ENCODE results near the gene PRM3.

Gene PRM3

GRCh38 chr16:11272921-11273720 lies at the start of gene PRM3:
Gene PRM3 (minus strand): TSS chr16:11273629. CDS start chr16:11273595, 34 bp downstream.
- DNase-seq, result no peak

DNA sequence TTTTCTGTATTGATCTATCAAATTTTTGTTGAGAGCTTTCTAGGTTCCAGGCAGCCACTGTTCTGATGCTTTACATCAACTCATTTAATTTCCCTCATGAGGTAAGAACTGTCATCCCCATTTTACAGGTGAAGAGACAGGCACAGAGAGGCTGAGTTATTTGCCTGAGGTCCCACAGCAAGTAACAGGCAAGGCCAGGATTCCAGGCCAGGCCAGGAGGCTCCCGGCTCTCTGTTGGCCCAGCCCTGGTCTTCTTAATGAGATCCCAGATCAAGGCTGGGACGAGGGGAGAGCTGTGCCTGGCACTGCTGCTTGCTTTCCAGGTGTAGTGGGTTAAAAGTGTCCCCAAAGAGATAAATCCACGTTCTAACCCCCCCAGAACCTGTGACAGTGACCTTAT lies 49.4 kb upstream of the PRM3 start:
- no peak for DNase-seq

GRCh38 chr16:11321662-11322061 lies 48.2 kb upstream of the PRM3 start:
- DNase-seq, result no peak

- no peak for DNase-seq
Measured at GRCh38 chr16:11320170-11320569, 46.7 kb upstream of the PRM3 start.

DNA sequence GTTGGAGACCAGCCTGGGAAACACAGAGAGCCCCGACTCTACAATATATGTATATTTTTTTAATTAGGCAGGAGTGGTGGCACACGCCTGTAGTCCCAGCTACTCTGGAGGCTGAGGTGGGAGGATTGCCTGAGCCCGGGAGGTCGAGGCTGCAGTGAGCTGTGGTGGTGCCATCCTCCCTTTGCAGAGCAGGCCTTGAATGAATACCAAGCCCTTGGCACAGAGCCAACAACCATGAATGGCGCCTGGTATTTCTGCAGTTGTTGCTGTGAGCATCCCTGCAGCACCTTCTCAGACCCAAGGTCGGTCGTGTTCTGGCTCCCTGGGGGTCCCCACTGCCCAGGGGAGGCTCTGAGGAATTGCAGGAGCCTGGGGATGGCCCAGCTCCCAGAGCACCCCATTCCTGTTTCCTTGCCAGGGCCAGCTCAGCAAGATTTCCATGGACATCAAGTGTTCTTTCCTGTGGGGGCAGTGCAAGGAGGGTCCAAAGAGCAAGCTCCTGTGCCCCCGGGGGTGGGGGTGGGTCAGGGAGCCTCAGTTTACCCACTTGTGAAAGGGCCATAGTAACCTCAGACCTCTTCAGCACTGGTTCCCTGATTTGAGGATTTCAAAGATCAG lies 46.2 kb upstream of the PRM3 start:
- DNase-seq, result no peak

- no peak for DNase-seq
Measured at GRCh38 chr16:11318817-11319216, 45.4 kb upstream of the PRM3 start.

DNA sequence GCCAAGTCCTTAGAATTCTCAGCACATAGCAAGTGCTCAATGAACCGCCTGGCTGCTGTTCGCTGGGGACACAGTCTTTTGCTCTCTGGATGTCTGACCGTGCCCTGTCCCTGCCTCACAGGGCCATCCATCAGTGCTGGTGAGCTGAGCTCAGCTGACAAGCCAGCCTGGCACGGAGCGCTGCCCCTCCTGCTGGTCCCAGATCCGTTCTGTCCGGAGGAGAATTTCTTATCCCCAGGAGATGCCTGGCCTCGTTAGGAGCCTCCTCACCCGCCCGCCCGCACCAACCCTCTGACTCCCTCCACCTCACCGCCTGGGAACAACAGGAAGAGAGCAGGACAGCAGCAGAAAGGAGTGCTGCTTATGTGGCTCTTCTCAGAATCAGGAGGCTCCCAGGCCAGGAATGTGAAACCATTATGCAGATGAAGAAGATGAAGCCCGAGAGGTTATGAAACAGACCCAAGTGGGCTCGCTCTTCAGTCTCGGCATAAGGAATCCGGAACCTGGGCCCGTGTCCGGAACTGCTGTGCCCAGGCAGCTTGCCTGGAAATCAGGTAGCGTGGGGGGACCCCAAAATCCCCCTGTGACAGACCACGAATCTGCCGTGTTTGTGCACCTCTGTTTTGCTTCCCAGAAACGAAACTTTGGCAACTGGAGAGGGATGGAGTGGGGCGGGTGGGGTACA lies 43.0 kb upstream of the PRM3 start:
- no peak for DNase-seq

DNA sequence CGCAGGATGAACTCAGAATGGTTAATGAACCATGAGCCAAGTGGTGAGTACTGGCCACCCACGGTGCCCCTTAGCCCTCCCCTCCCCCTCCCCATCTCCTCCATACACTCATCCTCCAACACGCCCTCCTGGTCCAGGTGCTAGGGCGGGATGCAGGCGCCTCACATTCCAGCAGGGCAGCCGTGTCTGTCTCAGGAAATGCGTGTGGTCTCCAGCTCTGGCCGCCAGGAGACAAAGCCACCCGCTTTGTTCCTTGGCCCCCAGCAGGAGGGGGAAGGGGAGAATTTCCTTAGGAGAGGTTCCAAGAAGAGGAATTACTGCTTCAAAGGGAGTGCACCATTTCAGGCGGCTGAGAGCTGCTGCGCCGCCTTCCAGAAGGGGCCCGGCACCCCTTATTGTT lies 42.1 kb upstream of the PRM3 start:
- DNase-seq, result no peak

- DNase-seq, result no peak
Measured at GRCh38 chr16:11314309-11314894, 41.0 kb upstream of the PRM3 start.

DNA sequence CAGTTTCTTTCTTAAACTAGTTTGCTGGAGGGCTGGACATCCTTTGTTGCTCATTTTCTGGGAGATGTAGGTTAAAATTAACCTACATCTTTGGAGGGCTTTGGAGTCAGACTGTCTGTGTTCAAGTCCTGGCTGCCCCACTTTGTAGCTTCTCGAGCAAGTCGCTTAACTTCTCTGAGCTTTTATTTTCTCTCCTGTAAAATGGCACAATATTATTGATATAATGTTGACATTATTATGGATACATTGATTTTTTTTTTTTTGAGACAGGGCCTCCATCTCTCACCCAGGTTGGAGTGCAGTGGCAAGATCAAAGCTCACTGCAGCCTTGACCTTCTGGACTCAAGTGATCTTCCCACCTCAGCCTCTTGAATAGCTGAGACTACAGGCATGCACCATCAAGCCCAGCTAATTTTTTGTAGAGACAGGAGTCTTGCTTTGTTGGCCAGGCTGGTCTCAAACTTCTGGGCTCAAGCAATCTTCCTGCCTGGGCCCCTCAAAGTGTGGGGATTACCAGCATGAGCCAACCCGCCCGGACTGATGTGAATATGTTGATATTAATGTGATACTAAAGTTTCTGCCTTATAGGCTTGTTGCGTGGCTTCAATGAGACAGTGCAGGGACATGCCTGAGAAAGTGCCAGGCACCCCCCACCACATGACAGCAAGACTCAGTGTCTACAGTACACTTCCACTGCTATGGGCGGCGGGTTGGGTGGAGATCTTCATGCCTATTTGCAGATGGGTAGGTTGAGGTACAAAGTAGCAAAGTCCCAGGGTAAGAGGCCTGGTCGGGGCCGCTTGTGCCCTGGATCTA lies 40.3 kb upstream of the PRM3 start:
- DNase-seq, result no peak

DNA sequence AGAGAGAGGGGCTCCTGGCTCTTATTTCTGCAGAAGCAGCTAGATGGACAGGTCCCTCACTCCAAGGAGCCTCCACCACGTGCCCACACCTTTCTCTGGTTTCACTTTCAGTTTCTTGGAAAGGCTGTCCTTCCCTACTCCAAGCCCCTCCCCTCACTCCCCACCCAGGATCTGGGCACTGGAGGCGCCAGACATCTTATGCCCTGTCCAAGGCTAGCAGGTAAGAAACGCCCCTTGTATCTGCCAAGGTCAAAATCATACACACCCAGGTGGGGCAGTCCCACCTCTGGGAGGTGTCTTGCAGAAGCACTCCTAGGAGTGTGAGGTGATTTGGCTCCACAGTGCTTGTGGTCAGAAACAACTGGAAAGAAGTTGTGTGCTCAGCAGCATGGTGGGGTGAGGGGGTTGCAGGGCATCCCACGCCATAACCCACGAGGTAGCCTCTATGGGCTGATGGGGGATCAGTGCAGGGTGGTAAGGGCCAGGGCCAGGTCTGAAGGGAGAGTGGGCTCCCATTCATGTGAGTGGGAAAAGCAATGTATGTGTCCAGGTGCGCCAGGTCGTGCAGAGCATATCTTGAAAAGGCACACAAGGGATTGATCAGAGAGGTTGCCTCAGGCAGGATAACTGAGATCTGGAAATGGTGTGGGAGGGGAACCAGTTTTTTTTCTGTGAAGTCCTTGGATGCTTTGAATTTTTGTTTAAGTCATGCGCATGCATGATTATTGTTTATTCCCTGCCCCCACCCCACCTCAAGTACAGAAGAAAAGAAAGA lies 39.5 kb upstream of the PRM3 start:
- no peak for DNase-seq

DNA sequence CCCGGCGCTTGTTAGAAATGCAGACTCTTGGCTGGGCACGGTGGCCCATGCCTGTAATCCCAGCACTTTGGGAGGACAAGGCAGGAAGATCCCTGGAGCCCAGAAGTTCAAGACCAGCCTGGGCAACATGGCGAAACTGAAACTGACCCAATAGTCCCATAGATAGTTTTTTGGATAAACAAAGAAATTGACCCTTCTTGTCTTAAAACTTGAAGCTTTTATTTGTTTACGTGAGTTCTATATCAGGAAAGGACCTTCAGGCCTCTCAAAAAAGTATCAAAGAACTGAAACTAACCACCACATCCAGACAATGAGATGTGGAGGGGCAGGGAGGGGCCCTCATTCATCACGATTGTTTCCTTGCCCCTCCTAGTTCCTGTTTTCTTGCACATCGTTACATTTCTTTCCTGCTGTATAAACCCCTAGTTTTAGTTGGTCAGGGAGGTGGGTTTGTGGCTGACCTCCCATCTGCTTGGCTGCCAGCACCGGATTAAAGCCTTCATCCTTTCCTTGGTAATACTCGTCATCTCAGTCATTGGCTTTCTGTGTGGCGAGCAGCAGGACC lies 37.6 kb upstream of the PRM3 start:
- peak; percentile 19 for DNase-seq

DNA sequence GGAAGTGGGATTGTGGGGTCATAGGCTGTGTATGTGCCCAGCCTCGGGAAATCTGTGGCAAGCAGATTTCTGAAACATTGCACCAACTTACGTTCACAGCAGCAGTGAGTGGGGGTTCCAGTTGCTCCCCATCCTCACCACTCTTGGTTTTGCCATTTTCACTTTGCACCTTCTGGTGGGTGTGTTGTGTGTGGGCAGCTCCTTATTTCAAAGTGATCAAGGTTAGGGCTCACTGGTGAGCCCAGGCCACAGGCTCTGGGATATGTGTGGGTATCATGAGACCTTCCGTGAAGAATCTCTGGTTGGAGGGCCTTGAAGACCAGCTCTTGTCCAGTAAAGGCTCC lies 37.2 kb upstream of the PRM3 start:
- no peak for DNase-seq

- DNase-seq, result no peak
Measured at GRCh38 chr16:11309895-11310633, 36.6 kb upstream of the PRM3 start.

DNA sequence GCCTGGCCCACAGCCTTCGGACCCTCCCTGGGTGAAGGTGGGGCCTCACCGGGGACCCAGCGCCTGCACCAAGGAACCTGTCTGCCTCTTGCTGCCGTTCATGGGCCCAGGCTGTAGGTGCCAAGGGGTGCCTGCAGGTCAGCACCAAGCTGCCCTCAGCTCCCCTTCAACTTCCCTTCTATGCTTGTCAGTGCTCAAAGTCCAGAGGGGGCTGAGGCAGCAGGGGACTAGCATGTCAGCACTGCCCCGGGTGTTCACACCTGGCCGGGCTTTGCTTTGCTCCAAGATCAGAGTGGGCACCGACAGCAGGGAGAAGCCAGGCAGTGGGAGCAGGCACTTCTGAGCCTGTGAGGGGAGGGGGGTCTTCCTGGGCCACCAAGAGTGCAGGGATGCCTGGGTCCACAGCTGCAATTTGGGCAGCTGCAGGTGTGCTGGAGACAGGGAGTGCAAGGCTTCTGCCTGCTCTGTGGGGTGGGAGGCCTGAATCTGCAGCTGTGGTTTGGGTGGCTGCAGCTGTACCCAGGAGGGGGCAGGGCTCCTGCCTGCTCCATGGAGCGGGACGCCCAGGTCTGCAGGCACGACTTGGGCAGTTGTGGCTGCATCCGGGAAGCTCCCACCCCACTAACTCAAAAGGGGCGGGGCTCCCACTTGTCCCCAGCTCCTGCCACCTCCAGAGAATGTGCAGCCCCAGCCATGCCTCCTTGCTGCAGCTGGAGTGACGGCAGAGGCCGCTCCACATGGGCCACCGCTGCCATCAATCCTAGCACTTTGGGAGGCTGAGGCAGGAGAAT lies 35.3 kb upstream of the PRM3 start:
- no peak for DNase-seq

DNA sequence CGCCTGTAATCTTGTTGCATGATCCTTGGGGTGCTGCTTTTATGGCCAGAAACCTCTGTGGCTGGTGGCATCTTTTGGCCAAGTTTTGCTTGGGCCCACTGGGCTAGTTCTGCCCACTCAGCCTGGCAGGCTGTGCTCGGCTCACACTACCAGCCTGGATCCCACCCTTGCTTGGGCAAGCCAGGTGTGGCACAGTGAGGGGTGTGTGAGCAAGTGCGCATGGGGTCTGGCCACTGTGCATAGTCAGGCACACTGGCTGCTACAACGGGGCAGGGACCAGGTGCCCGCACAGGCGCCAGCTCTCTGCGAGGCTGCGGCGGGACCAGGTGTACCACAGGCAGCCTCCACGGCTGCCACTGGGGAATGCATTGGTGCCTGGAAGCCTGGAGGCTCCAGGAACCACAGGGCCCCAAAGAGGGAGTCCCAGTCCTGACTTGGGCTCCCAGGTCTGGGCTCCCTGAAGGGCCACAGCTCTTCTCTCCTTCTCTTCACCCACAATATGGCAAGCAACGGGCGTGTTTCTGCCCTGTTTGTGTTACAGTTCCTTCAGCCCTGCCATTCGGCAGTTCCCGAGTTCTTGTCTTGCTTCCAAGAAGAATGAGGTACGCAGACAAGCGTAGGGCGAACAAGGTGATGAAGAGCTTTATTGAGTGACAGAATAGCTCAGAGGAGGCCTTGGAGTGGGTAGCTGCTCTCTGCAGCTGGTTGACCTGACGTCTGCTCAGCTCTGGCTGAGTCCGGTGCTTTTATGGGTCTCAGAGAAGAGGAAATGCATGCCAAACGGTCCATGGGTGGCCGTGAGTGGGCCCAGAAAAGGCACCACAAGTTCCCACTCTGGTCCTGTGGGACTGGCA lies 34.4 kb upstream of the PRM3 start:
- DNase-seq, result no peak

- DNase-seq, result no peak
Measured at GRCh38 chr16:11306997-11307638, 33.7 kb upstream of the PRM3 start.

GRCh38 chr16:11306381-11306780 lies 33.0 kb upstream of the PRM3 start:
- no peak for DNase-seq

Data from KG1 (cell line).